Neural progenitor cell (in vitro differentiated cells): Measurements from ENCODE around the gene RRAGA. TPM values are rescaled to one million over a fixed set of nuclear protein-coding genes. Genes with fewer than 3 reads are reported as not detected.

Experiments
- DNase-seq: peaks from one replicate; pipeline ENCODE4 v3.0.0-alpha.2; 2016; ENCODE audit warnings: low spot score
- H2AFZ ChIP-seq: fragments of 200-600 bp; sonication (generic); replicated peaks from 2 replicates; pipeline ENCODE4 v1.6.1; 2016; ENCODE audit warnings: antibody characterized with exemption
- H3F3A ChIP-seq: fragments of 200-600 bp; sonication (generic); 2 replicates; pipeline ENCODE4 v1.6.1; 2016; ENCODE audit warnings: antibody characterized with exemption, low read depth
- H3K27ac ChIP-seq: fragments of 200-600 bp; sonication (generic); 2 replicates; pipeline ENCODE4 v1.5.1; 2016; ENCODE audit warnings: mild to moderate bottlenecking
- H3K27me3 ChIP-seq: fragments of 200-600 bp; sonication (generic); 2 replicates; pipeline ENCODE4 v1.6.1; 2016; ENCODE audit warnings: mild to moderate bottlenecking, moderate library complexity
- H3K36me3 ChIP-seq: fragments of 200-600 bp; sonication (generic); 2 replicates; pipeline ENCODE4 v1.5.1; 2016
- H3K4me1 ChIP-seq: fragments of 200-600 bp; sonication (generic); 2 replicates; pipeline ENCODE4 v1.6.1; 2016; ENCODE audit warnings: mixed run types
- H3K4me2 ChIP-seq: fragments of 200-600 bp; sonication (generic); 2 replicates; pipeline ENCODE4 v1.6.1; 2016
- H3K4me3 ChIP-seq: fragments of 200-600 bp; sonication (generic); 2 replicates; pipeline ENCODE4 v1.5.1; 2016
- H3K79me2 ChIP-seq: fragments of 200-600 bp; sonication (generic); 2 replicates; pipeline ENCODE4 v1.6.1; 2016; ENCODE audit warnings: low read depth
- H3K9ac ChIP-seq: fragments of 200-600 bp; sonication (generic); 2 replicates; pipeline ENCODE4 v1.6.1; 2016
- H3K9me3 ChIP-seq: fragments of 200-600 bp; sonication (generic); 2 replicates; pipeline ENCODE4 v1.5.1; 2016; ENCODE audit warnings: low read depth
- H4K20me1 ChIP-seq: fragments of 200-600 bp; sonication (generic); 2 replicates; pipeline ENCODE4 v1.6.1; 2016; ENCODE audit warnings: low read depth
- H3K27ac Mint-ChIP-seq: 3 replicates; pipeline ENCODE4 v1.8.0; 2021; ENCODE audit warnings: mixed read lengths
- H3K27me3 Mint-ChIP-seq: 2 replicates; pipeline ENCODE4 v1.8.0; 2022; ENCODE audit warnings: low read depth, mild to moderate bottlenecking, inconsistent platforms, moderate library complexity, mixed read lengths; ENCODE audit not compliant: insufficient read depth
- H3K36me3 Mint-ChIP-seq: 3 replicates; pipeline ENCODE4 v1.8.0; 2021; ENCODE audit warnings: mixed read lengths
- H3K4me1 Mint-ChIP-seq: 3 replicates; pipeline ENCODE4 v1.8.0; 2021; ENCODE audit warnings: mixed read lengths
- H3K4me3 Mint-ChIP-seq: 3 replicates; pipeline ENCODE4 v1.8.0; 2021; ENCODE audit warnings: mild to moderate bottlenecking, moderate library complexity, mixed read lengths
- H3K9me3 Mint-ChIP-seq: 3 replicates; pipeline ENCODE4 v1.8.0; 2020; ENCODE audit warnings: mixed read lengths
- EZH2 ChIP-seq: fragments of 200-600 bp; sonication (generic); IDR thresholded peaks from 2 replicates; pipeline ENCODE4 v1.6.1; 2017; ENCODE audit warnings: antibody characterized with exemption, mild to moderate bottlenecking, moderate library complexity
- EZH2phosphoT487 ChIP-seq: fragments of 200-600 bp; sonication (generic); IDR thresholded peaks from 2 replicates; pipeline ENCODE4 v1.6.1; 2017; ENCODE audit warnings: antibody characterized with exemption
- total RNA-seq: library from RNA; depleted of rRNA; stranded (reverse); fragments of >200 nt; gene quantifications from 2 replicates; pipeline ENCODE4 v1.2.3, GENCODE V29; 2015; ENCODE audit warnings: low replicate concordance
- TF ChIP-seq, protein P1 (sequence below): fragments of 200-600 bp; sonication (generic); IDR thresholded peaks from 2 replicates; pipeline ENCODE4 v1.5.1; 2017; ENCODE audit warnings: antibody characterized with exemption, mild to moderate bottlenecking

The RRAGA gene
- total RNA-seq, 1 donor from 2014 or later, result 35.9 TPM

DNA sequence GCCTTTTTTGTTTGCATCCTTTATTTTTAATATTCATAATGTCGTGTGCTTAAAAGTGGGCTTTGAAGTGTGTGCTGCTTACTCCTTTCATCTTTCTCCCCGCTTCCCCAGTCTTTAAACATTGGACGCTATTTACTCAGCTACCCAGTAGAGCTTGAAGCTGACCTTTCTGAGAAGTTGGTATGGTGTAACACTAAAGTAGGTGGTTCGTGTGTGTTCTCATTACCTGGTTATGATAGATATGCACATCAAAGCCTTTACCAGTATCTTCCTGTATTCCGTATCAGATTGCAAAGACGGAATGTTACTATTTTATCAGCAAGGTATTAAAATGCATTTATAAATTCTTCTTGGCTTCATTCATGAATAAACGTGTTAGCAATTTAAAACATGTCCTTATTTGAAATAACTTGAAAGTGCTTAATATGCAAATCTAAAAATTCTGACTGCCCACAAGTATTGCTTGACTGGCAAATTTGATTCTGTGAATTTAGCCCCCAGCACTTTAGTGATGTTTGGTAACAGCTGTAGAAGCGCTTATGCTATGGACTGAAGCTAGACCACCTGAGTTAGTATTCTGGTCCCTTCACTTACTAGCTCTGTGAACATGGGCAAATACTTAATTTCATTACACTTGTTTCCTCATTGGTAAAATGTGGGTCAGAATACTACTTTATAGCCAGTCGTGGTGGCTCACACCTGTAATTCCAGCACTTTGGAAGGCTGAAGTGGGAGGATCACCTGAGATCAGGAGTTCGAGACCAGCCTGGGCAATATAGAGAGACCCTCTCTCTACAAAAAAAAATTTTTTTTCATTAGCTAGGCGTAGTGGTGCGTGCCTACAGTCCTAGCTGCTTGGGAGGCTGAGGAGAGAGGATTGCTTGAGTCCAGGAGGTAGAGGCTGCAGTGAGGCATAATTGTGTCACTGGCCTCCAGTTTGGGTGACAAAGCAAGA, 1.7 kb downstream of the RRAGA start:
- no peaks in the 10 kb centered on the region for H3K27me3 ChIP-seq
- H3K79me2 ChIP-seq, result peaks cover 25% of the 10 kb centered on the region
- peaks cover 51% of the 10 kb centered on the region for H3F3A ChIP-seq
- Mint-ChIP-seq H3K36me3 (peaks cover 4% of the 10 kb centered on the region), H3K9me3 (no peaks in the 10 kb centered on the region), H3K4me1 (peaks cover 29% of the 10 kb centered on the region), H3K27ac (no peak overlapping the region), H3K27me3 (peaks cover 5% of the 10 kb centered on the region), H3K4me3 (peak overlapping the region; percentile 94)
- H3K27ac ChIP-seq, result no peak overlapping the region
- no peak overlapping the region for H2AFZ ChIP-seq
- H3K36me3 ChIP-seq, result peaks cover 3% of the 10 kb centered on the region
- peak overlapping the region; percentile 81 for H3K9ac ChIP-seq
- peak overlapping the region; percentile 90 for H3K4me2 ChIP-seq
- no peak for TF ChIP-seq EZH2
- TF ChIP-seq EZH2phosphoT487, result no peak
- TF ChIP-seq, protein P1, sequence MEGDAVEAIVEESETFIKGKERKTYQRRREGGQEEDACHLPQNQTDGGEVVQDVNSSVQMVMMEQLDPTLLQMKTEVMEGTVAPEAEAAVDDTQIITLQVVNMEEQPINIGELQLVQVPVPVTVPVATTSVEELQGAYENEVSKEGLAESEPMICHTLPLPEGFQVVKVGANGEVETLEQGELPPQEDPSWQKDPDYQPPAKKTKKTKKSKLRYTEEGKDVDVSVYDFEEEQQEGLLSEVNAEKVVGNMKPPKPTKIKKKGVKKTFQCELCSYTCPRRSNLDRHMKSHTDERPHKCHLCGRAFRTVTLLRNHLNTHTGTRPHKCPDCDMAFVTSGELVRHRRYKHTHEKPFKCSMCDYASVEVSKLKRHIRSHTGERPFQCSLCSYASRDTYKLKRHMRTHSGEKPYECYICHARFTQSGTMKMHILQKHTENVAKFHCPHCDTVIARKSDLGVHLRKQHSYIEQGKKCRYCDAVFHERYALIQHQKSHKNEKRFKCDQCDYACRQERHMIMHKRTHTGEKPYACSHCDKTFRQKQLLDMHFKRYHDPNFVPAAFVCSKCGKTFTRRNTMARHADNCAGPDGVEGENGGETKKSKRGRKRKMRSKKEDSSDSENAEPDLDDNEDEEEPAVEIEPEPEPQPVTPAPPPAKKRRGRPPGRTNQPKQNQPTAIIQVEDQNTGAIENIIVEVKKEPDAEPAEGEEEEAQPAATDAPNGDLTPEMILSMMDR, result no peak
- no peak for DNase-seq
- H3K9me3 ChIP-seq, result no peaks in the 10 kb centered on the region
- H3K4me3 ChIP-seq, result peak overlapping the region; percentile 93
- H3K4me1 ChIP-seq, result peaks cover 8% of the 10 kb centered on the region
- peaks cover 19% of the 10 kb centered on the region for H4K20me1 ChIP-seq

DNA sequence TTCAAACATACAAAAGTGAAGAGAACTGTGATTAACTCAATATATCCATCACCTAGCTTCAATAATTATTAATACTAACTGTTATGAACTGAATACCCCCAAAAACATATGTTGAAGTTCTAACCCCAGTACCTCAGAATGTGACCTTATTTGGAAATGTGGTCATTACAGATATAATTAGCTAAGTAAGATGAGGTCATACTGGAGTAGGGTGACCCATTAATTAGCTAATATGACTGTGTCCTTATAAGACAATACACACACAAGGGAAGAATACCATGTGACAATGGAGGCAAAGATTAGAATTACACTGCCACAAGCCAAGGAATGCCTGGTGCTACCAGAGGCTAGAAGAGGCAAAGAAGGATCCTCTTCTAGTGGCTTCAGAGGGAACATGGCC, 7.8 kb downstream of the RRAGA start:
- peaks cover 30% of the 10 kb centered on the region for H3K36me3 Mint-ChIP-seq

DNA sequence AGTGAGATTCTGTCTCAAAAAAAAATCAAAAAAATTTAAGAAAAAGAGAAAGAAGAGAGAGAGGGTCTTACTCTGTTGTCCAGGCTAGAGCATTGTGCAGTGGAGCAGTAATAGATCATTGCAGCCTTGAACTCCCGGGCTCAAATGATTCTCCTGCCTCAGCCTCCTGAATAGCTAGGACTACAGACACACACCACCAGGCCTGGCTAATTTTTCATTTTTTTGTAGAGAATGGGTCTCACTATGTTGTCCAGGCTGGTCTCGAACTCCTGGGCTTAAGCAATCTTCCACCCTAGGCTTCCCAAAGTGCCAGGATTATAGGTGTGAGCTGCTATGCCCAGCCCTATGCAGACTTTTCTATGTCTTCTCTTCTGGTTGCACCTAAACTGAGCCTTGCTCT, 25.0 kb downstream of the RRAGA start:
- Histone ChIP-seq H3K4me1 (no peaks in the 10 kb centered on the region), H3K36me3 (peaks cover 25% of the 10 kb centered on the region), H3K9me3 (no peaks in the 10 kb centered on the region), H2AFZ (no peak overlapping the region), H3K27ac (no peak overlapping the region), H3K9ac (no peak overlapping the region), H3K4me3 (no peak overlapping the region), H3K27me3 (no peaks in the 10 kb centered on the region), H4K20me1 (no peaks in the 10 kb centered on the region), H3F3A (no peaks in the 10 kb centered on the region), H3K4me2 (no peak overlapping the region), H3K79me2 (peaks cover 10% of the 10 kb centered on the region)
- Mint-ChIP-seq H3K27ac (no peak overlapping the region), H3K4me3 (no peak overlapping the region), H3K4me1 (no peaks in the 10 kb centered on the region), H3K36me3 (peaks cover 38% of the 10 kb centered on the region), H3K27me3 (no peaks in the 10 kb centered on the region), H3K9me3 (no peaks in the 10 kb centered on the region)
- TF ChIP-seq EZH2phosphoT487, result no peak
- TF ChIP-seq, protein P1, result no peak
- TF ChIP-seq EZH2, result no peak
- no peak for DNase-seq

More for the DNA sequence above, 7.8 kb downstream of the RRAGA start:
- Histone ChIP-seq H3K27me3 (no peaks in the 10 kb centered on the region), H3K9ac (no peak overlapping the region), H3K9me3 (no peaks in the 10 kb centered on the region), H3K36me3 (peaks cover 35% of the 10 kb centered on the region), H3K4me2 (no peak overlapping the region), H4K20me1 (no peaks in the 10 kb centered on the region), H3K27ac (peak overlapping the region; percentile 3), H3F3A (peaks cover 26% of the 10 kb centered on the region), H2AFZ (no peak overlapping the region), H3K4me3 (no peak overlapping the region), H3K79me2 (peaks cover 3% of the 10 kb centered on the region), H3K4me1 (no peaks in the 10 kb centered on the region)
- Mint-ChIP-seq H3K4me1 (no peaks in the 10 kb centered on the region), H3K27me3 (no peaks in the 10 kb centered on the region), H3K9me3 (no peaks in the 10 kb centered on the region), H3K4me3 (no peak overlapping the region), H3K27ac (no peak overlapping the region)
- DNase-seq, result no peak
- TF ChIP-seq EZH2 (no peak), EZH2phosphoT487 (no peak)
- TF ChIP-seq, protein P1, result no peak
